GM21786 (cell line): ENCODE results near the gene CDK2AP2.

Experiments used
- ATAC-seq: cut with Tn5 transposase; IDR thresholded peaks from one replicate; pipeline ENCODE4 v1.9.1; 2021; ENCODE audit not compliant: unreplicated experiment

Gene CDK2AP2

DNA sequence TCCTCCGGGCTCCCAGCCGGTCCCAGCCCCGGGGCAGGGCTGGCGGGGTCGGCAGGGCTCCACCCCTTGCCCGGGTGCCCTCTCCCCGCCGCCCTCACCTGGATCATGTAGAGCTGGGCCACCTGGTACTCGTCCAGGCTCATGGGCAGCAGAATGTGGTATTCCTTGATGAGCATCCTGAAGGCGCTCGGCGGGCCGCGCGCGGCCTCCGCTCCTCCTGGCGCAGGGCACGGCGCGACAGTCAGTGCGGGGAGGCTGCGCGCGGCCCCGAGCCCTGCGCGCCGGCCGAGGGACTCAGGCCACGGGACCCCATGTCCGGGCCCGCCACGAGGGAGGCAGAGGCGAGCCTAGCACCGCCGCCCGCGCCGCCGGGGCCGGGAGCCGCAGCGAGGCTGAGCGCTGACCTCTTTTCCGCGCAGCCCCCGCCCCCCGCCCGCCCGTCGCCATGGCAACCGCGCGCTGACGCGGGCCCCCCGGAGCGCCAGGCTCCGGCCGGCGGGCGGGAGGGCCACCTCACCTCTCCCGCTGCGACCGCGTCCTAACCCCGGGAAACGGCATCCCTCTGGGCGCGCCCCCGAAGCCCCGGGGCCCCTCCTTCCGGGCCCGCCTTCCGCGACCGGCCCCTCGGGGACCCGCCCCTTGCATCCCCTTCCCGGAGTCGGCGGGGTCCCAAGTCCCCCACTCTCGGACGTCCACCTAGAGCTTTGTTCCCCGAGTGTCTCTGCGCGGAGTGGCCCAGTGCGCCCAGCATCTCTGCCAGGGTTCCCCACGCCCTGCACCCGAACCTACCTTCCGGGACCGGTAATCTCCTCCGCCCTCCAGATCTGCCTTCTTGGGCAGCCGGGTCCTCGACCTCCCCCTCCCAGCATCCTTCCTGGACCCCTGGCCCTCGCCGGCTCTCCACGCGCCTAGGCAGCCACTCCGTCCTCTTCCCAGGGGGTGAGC lies 3.7 kb downstream of the CDK2AP2 start:
- no peak for ATAC-seq

DNA sequence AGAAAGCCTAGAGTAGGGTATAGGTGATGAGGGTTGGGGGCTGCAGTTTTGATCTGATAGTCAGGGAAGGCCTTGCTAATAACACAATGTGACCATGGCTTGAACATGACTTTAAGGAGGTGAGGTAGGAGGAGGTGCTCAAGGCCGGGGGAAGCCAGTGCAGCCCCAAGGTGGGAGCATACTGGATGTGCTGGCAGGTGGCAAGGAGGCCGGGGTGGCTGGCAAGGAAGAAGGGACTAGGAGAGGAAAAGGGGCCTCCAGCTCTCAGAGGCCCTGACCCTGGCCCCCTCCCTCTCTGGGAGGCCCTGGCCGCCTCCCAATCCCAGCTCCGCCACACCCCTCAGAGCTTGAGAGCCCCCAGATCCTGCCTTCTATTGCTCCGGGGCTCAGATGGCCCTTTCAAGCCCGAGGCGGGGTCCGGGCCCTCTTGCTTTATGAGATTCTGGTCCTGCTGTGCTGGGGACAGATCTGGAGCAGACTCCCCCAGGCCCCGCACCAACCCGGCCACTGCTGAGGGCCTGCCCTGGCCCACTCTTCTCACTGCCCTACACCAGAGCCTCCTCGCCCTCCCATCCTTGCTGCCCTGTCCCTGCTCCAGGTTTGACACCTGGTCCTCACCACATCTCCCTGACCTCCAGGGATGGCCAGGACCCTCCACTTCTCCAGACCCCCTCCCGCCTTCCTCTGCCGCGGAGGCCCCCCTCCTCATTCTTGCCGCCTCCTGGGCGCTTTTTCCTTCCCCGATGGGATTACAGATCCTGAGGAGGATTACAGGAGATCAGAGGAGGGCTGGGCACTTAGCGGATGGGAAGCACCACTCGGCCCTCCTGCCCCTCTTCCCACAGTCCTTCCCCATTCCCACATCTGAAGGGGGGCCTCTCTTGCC lies 4.6 kb downstream of the CDK2AP2 start:
- no peak for ATAC-seq

DNA sequence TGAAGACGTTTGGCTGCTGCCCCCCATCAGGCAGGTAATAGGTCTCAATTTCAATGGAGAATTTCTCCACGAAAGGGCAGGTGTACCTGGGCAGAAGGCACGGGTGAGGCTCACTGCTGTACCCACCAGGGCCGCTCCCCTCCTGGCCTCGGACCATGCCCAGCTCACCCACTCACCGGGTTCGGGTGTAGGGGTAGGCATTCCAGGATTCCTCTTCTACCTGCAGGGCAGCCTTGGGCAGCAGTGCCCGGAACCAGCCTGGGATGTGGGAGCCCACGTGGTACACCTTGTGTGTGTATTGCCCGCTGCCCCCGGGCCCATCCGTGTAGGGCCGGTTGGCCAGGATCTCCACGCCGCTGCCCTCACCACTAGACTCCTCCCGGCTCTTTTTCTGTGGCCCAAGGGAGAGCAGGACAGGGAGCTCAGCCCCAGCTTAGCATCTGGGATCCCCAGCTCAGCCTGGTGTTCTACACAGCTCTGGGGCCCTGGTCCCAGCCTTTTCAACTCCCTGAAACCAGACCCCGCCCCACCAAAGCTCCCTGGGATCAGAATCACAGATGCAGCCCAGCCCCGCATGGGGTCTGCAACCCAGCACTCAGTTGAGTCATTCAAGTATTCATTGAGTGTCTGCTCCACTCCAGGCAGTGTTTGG lies 5.5 kb downstream of the CDK2AP2 start:
- no peak for ATAC-seq

DNA sequence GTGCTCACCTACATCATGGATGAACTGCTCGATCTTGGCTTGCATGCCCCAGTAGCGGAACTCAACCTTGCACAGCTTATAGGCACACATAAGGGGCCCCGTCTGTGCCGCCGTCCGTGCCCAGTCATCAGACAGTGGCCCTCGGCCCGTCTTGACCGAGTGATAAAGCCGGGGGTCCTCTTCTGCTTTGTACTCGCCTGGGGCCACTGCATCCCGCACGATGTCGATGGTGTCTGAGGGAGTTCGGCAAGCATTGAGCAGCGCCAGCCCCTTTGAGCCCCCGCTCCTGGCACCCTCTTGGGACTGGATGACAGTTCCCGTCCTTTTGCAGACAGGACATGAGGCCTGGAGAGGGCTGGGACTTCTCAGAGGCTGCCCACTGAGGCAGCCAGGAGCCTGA lies 6.1 kb downstream of the CDK2AP2 start:
- ATAC-seq: no peak

DNA sequence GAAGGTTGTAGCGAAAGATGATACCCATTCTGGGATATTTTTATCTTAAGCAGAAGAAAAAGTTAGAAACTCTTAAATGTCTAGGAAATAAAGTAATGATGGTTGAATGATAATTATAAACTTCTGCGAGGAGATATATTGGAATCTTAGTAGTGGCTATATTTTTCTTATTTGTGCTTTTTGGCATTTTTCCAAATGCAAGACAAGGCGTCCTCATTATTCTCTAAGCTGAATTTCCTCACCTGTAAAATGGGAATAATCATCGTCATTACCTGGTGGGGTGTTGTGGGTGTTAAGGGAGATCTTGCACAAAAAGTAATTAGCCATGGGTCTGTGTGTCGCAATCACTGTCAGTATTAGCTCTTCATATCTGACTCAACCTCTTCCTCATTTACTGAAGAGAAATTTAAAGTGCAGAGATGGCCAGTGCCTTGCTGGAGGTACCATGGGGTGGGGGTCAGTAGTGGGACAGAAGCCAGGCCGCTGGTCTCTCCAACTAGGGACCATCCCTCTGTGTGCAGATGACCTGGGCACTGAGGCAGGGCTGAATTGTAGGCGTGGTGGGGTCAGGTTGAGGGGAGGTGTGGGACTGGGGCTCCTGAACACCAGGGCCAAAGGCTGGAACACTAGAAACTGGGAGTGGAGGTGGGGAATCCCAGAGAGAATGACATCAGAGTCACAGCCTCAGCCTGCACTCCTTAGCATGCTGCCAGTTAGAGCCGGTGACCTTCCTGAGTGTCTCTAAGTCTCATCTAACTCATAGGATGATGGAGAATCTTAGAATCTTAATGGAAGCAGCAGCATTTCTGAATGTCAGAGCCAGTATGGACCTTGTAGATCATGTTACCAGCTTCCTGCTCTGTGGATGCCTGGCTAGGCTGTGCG lies 6.9 kb downstream of the CDK2AP2 start:
- ATAC-seq: no peak

DNA sequence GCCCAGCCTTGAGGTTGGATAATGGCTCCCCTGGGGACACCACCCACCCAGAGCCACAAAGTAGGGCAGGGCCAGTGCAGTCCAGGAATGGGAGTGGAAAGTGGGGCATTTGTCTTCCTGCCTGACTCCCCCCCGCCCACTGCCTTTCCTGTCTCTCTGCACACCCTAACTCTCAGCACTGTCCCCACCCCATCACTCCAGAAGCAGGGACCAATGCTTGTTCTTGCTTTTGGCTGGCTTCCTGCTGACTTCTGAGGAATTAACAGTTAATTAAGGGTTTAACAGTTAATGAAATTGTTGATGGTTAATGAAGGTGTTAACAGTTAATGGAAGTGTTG lies 7.5 kb downstream of the CDK2AP2 start:
- no peak for ATAC-seq

DNA sequence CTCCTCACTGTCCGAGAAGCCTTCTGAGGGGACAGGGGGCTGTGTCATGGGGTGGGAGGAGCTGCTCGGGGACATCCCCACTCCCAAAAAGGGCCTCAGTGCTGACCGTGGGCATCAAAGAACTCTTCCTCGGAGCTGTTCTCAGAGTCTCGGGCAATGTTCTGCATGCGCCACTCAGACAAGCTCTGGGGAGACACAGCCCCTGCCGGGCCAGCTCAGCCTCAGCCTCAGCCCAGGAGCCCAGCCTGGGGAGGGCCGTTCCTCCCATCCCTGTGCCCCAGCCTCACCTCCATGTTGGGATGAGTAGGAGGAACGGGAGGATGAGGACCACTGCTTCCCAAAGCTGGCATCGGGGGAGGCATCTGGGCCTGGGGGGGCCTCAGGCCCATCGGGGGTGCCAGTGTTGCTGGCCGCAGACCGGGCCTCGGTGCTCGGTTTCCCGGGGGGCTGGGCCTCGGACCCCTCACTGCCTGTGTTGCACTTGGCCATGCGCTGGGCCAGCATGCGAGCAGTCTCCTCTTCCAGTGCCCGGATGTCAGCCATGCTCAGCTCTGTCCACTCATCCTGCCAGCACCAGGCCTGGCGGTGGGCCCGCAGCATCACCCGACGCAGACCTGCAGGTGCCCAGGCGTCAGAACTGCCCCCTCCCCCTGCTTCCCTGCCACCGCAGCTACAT lies 8.0 kb downstream of the CDK2AP2 start:
- ATAC-seq: no peak

DNA sequence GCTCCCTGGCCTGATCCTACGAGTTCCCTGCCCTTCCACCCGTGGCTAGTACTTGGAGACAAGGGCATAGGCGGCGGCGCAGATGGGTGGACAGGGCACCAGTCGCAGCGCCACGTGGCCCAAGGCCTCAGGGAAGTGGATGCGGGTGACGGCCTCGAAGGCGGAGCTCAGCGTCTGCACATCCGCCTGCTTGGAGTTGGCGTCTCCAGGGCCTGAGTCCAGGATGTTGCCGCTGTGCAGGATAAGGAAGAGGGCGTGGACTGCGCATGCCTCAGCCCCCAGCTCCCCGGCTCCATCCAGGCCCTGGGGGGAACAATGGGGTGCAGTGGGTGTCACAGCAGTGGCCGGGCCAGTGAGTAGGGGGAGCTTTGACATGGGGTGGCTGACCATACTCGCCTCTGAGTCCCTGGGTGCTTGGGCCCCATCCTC lies 9.4 kb downstream of the CDK2AP2 start:
- ATAC-seq: no peak

DNA sequence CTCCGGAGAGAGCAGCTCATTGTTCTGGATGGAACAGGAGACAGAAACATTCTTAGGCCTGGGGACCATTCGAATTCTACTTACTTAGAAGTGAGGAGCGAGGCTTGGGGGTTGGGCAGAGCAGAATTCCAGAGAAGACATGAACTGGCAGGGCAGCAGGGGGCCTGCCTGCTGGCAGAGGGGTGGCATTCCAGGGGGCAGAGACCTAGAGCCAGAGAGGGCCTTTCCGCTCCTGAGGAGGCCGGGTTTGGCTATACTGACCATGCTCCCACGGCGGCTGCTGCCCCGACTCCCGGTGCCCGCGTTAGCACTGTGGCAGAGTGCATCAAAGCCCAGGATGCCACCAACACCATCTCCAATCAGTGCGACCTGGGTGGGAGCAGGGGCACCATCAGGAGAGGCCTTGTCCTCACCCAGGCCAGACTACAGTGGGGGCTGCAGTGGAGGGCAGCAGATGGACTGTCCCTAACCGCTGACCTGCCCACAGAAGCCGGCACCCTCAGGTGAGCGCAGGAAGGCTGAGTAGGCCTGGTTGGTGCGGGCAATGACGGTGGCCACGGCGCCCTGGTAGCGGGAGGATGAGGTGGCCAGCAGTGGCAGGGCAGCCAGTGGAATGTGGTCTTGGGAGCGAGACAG lies 10.2 kb downstream of the CDK2AP2 start:
- no peak for ATAC-seq

DNA sequence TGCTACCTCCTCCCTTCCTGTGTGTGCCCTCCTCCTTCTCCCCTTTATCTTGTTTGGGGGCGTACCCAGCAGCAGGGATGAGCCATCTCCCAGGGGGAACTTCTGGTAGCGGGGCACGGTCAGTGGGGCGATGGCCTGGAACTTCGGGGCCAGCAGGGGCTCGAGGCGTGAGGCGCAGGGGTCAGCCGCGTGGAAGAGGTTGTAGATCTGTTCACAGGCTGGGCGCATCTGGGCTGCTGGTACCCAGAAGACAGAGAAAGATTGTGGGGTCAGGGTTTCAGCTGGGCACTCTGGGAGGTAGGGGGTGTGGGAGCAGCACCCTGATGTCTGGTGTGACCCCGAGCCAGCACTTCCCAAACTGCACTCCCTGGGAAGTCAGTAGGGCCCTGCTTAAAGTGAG lies 11.8 kb downstream of the CDK2AP2 start:
- no peak for ATAC-seq

DNA sequence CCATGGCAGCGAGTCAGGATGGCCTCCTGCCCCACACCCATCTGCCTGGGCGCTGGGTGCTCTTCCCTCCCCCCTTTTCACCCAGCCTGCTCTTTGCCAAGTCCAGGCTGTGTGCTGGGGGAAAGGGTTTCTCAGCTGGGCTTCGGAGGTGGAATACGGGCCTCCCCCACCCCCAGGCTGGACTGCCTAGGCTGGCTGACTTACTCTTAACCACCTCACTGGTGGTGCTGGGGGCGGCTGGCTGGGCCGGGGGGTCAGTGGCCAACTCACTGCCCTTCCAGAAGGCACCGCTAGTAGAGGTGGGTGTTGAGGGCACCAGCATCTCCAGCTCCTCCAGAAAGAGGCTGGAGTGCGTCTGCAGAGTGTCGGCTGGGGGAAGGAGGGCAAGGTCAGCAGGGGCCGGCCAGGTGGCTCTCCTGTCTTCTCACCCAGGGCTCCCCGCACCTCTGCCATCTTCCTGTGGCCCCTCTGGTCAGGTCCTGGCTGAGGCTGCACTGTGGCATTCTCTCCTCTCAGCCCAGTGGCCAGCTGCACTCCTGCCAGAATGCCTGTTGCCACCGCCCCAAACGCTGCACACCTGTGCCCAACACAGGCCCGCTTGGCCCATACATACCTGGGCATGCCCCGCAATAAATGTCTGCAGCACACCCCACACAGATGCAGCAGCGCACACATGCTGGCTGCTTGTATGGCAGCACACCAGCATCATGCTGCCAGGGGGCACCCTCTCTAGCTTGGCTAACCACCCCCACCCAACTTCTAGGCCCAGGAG lies 12.5 kb downstream of the CDK2AP2 start:
- no peak for ATAC-seq

DNA sequence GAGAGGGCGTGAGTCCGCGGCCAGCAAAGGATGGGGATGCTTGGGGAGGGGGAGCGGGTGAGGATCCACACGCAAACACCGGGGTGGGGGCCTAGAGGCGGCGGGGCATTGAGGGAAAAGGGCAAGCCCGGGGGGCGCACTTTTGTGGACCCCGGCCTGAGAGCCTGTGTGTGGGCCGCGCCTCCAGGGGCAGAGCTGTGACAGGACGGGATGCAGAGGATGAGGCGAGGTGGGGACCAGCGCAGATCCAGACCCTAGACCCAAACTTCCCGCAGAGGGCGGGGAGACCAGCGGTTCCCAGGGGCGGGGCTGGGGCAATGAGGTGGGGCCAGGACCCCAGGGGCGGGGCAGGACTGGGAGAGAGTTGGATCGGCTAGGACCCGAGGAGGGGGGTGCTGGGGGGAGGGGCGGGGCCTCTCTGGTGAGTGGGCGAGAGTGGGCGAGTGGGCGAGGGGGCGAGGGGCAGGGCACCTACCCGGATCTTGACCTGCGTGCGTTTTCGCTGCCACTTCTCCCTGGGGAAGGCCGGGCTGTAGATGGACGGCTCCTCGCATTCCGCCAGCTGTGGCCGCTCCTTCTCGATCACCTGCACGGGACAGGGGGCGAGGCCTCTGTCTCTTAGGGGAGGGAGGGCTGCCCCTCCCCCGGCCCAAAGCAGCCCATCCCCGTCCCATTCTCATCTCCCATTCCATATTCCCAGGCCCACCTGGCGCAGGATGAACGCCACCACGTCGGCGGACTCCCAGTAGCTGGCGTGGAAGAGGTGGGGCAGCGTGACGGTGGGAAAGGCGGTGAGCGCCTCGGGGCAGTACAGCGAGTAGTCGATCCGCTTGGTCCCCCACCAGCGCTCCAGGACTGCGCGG lies 13.4 kb downstream of the CDK2AP2 start:
- ATAC-seq: no peak

DNA sequence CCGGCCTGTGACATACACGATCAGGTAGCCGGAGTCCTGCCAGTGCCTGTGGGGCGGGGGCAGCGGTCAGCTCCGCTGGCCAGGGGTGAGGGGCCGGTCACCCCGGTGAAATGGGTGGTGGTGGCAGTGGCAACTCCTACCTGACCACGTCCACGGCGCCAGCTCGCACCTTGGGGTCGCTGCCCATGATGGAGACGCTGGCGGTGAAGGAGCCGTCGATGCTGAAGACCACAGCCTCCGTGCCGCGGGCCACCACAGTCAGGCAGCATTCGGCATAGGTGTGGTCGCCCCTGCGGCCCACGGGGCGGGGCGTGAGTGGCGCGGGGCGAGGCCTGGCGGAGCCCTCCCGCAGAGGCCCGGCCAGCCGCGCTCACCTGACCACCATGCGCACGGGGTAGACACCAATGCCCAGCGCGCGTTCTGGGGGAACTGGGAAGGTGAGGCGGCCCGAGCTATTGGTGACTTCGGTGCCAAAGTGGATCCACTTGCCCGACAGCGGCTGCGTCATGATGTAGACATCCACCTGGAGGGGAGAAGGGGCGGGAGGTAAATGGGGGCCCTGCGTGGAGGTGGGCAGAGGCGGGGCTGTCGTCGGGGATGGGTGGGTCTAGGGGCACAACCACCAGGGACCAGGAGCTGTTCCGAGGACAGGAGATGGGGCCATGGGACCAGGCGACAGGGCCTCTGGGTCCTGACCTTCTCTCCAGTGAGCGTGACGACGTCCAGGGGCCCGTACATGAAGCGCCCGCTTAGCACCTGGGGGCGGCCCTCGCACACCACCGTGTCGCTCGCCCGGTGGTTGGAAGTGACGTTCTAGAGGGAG lies 14.2 kb downstream of the CDK2AP2 start:
- ATAC-seq: no peak

DNA sequence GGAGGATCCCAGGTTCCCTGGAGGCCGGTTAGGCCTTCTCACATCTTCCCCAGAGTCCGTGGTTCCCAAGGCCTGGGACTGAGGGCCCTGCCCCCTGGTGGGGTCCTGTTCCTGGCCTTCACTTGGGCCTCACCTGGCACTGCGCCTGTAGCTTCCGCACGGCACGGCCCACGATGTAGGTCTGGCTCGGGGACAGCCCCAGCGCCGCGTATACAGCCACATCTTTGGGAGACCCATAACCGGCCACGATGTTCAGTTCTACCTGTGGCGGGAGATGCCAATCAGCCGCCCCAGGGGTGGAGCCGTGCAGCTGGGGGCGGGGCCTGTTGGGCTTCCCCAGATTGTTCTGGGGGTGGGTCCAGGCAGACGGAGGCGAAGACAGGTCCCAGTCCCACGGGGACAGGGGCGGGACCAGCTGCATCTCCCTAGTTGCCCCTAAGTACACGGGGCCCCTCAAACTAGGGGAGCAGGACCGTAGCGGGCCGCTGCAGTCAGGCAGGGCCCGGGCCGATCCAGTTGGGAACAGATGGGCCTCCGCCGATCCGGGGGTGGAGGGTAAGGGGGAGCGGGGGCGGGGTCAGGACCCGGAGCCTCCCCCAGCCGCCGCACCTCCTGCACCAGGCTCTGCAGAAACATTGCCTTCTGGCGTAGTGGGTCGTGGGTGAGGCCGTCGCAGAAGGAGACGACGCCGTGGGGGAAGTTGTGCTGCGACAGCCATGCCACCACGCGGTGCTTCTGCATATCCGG lies 15.0 kb downstream of the CDK2AP2 start:
- ATAC-seq: no peak

DNA sequence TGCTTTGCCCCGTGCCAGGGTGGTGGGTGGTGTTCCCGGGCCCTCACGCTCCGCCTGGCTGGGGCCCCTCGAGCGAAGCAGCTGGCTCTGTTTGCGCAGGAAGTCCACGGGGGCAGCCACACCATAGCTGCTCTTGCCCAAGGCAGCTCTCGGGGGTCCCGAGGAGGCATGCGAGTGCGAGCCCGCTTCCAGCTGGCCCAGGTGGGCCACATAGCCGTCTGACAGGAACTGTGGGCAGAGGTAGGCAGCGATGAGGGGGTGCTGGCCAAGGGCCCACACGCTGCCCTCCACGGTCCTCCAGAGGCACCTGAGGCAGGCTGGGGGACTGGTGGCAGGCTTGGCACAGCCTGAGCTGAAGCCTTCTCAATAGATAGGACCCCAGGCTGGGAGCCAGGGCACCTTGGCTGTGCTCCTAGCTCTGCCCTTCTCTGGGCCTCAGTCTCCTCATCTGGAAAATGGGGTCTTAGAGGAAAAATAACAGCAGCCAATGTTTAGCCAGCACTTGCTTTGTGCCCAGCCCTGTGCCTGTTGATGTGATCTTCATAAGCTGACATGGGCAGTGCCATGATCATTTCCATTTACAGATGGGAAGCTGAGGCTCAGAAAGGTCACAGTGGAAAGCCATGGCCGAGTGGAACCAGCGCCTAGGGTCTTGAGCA lies 15.8 kb downstream of the CDK2AP2 start:
- no peak for ATAC-seq
